Muscle of arm (tissue), 12 donors: ENCODE data around the gene FAM111A. TPM values are rescaled to one million over a fixed set of nuclear protein-coding genes. Genes with fewer than 3 reads are reported as not detected.

ENCODE experiments used
- DNase-seq: peaks from one replicate; pipeline ENCODE4 v3.0.0-alpha.2; 2013
- polyA plus RNA-seq, 12 donors: library from polyadenylated mRNA; unstranded; fragments of 120-200 nt; gene quantifications; one replicate each; pipeline ENCODE4 v1.2.1, GENCODE V29; 2013; ENCODE audit not compliant: insufficient read length in 12 of 12

The FAM111A gene
- polyA plus RNA-seq, 12 donors = 17.1 to 91.4 (median 28.6) TPM; not detected in 1

DNA sequence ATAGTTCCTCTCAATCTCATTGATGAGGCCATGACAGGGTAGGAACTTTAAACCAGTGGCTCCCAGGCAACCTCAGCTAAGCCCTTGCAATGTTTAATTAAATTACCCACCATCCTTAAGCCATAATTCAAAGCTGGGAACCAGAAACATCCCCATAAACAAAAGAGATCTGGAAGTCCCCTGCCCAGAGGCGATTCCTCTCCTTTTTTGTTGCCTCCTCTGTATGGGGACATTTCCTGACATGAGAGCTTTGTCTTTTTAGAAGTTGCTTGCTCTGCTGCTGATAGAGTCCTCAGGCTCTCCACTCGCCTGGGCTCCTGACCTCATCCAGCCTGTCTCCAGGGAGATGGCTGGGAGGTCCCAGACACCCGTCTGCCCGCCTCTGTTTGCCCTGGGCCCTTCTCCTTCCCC lies 32.4 kb downstream of the FAM111A start:
- DNase-seq = no peak

DNA sequence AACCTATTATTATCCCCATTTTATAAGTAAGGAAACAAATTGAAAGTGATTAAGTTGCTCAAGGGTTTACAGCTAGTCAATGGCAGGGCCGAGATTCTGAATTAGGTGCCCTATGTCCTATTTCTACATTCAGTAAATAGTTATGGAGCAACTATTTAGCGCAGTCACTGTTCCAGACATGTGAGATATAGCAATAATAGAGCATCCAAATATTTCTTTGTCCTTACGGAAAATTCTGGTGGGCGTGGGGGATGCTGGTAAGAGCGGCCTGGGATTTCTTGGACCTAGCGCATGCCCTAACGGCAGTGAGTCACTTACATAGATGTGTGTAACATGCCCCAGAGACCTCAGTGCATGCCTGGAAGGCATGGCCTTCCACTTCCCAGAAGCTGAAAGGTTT lies 33.7 kb downstream of the FAM111A start:
- no peak for DNase-seq

DNA sequence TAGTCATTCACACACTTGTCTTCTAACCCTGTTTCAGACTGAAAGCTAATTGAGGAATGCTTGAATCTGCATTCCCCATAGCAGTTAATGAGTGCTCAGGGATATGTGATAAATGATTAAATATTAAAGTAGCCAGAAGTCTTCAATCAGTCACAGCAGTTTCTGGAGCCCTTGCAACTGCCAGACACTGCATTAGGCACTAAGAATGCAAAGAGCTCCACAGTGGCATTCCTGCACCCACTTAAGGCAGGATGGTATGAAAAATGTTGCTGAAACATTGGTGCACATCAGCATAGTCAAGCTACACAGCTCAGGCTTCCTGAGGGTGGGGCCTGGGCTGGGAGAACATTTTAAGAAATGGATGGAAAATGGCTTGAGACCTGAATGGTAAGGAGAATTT lies 35.7 kb downstream of the FAM111A start:
- no peak for DNase-seq

DNA sequence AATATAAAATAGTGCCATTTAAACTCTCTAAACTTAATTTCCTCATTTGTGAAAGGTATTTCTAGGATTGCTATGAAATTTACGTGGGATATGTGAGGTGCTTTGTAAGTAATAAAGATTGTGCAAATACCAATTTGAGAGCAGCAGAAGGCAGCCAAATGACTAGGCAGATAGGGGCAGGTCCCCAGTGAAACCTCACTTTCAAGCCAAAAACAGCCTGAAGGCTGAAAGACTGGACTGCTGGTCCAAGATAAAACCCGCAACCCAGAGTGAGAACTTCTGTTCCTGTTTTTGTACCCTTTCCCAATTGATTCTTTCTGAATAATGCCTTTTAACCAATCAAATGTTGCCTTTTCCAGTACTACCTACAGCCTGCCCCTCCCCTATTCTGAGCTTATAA lies 36.5 kb downstream of the FAM111A start:
- DNase-seq = no peak

DNA sequence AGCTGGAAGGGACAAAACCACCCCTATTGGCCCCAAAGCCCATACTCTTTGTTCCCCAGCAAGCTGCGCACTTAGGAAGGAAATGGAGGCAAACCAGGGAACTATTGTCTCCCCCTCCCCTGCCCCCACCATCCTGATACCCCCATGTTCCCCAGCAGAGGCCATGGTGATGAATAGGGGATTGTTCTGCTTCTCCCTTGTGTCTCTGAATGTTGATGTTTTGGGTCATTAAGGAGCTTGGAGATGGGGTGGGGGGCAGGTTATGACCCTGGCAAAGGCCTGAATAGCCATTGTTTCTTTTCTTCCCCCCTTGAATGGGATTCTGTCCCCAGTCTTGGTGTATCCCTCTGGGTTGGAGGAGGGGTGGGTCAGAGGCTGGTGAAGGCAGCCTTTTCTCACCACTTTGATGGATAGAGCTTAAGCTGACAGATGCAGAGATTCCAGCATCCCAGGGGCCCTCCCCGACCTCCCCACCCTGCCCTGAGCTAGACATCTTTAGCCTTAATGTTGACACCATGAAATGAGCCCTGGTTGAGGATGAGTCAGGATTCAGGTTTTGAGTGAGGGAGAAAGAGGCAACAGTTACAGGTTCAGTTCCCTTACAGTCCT lies 37.6 kb downstream of the FAM111A start:
- DNase-seq = no peak

DNA sequence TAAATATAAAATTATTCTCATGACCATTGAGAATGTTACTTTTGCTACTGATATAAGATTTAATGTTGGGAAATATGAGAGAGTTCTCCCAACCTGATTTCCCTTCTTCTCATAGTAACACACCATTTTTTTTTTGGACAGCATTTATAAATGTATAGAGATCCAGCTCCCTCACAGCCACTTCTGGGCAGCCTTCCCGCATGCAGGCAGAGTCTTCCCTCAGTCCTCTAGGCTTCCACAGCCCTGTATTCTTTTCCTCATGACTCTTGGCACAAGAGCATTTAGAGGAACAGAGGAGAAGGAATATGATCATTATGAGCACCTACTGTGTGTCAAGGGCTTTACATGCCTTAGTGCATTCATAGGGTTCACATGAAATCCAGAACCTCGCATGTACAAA lies 38.3 kb downstream of the FAM111A start:
- DNase-seq = no peak

DNA sequence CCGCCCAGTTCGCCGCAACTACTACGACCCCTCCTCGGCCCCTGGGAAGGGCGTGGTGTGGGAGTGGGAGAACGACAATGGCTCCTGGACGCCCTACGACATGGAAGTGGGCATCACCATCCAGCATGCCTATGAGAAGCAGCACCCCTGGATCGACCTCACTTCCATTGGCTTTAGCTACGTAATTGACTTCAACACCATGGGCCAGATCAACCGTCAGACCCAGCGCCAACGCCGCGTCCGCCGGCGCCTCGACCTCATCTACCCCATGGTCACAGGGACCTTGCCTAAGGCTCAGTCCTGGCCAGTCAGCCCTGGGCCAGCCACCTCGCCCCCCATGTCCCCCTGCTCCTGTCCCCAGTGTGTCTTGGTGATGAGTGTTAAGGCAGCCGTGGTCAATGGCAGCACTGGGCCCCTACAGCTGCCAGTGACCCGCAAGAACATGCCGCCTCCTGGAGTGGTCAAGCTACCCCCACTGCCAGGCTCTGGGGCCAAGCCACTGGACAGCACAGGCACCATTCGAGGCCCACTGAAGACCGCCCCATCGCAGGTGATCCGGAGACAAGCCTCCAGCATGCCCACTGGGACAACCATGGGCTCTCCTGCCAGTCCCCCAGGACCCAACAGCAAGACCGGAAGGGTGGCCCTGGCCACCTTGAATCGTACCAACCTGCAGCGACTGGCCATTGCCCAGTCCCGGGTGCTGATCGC lies 39.2 kb downstream of the FAM111A start:
- no peak for DNase-seq

DNA sequence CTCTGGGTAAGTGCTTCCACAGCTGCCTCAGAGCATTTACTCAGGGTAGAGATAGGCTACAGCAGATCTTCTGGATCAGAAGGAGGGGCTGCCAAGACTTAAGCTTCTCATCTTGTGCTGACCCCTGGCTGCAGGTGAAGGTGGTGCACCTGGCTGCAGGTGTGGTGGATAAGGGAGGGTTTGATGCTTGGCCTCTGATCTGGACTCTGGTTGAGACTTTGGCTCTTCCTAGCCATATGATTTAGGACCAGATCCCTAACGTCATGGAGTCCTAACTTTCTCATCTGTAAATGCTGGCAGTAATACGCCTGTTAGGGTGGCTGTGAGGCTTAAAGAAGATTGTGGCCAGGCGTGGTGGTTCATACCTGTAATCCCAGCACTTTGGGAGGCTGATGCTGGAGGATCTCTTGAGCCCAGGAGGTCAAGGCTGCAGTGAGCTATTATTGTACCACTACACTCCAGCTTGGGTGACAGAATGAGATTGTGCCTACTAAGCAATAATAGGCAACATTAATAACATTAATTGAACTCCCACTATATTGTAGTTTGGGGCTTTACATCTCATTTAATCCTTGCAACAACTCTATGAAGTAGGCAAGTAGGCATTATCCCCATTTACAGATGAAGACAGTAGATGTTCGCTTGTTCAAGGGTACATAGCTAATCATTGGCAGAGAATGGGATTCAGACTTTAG lies 39.9 kb downstream of the FAM111A start:
- no peak for DNase-seq

DNA sequence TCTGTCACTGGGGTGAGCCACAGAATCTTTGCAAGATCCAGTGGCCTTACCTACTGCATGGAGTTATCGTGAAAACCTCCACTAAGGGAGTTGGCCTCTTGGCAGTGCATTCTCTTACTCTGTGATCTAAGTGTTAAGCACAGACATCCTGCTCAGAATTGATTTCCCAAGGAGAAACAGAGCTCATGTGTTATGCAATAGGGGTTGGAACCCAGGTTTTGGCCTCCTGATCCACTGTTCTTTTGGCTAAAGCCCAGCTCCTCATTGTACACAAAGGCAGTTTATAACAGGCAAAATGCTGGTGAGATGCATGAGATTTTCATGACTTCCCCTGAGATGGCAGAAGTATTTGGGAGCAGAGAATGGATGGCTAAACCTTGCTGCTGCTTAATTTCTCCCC lies 41.1 kb downstream of the FAM111A start:
- no peak for DNase-seq

DNA sequence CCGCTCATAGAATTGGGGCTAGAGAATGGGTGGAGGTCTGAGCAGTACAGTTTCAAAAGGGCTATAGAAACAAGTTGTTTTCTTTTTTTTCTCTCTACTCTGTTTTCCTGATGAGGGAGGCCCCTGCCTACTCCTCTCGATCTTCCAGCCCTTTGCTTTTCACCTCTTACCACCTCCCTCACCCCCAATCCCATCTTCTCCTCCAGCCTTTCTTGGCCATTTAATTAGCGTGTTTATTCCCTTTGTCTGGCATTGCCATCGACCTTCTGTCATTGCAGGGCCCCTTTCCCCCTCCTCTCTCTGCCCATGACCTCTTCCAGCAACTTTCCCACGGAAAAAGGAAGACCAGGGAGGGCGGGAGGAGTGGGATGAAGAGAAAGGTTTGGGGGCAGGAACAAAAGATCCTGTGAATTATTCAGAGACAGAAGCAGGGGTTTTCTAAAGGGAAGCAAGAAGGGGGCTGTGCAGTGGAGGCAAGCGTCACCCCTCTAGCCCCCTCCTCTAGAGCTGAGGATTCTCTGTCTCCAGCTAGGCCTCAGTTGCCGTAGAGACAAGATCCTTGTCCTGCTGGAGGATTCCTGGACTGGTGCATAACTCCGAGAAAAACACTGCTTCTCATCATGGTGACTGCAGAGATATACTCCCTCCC lies 42.2 kb downstream of the FAM111A start:
- DNase-seq = no peak

DNA sequence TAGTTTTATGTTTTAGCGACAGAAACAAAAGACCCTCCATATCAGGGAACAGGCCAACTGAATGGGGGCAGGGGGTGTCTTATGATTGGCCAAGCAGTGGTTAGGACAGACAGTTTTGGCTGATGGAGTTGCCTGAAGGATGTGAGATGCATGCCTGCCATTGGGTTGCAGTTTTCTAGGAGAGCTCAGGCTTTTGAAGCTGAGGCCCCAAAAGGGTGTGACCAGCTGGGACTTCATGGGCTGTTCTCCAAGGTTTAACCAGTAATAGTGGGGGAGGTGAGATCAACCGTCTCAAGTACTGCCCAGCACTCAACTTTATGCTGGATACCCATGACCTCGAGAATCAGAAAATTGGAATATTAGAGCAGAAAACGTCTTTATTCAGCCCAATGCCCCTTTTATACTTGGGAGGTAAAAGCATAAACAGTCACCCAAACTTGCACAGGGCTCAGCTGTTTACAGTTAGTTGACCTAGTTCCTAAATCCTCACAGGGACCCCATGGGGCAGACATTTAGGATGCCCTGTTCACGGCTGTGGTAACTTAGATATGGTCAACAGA lies 42.8 kb downstream of the FAM111A start:
- no peak for DNase-seq

DNA sequence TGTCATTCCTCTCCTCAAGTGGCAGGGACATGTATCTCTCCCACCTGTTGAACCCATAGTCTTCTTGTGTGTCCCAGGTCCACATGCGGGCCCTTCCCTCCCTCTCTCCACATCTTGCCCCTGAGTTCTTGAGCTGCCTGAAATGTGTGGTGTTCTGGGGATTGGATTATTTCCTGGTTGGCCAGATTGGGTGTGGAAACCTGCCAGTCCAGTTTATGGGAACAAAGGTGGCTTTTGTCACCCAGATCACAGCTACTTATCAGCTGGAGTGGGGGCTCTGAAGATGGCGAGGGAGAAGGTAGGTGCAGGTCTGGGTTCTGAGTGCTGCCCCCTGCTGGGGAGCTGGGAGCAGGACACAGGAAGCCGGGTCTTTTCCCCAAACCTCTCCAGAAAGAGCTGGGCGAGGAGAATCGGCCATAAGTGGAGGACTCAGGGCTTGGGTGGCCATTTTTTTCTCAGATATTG lies 43.5 kb downstream of the FAM111A start:
- no peak for DNase-seq

DNA sequence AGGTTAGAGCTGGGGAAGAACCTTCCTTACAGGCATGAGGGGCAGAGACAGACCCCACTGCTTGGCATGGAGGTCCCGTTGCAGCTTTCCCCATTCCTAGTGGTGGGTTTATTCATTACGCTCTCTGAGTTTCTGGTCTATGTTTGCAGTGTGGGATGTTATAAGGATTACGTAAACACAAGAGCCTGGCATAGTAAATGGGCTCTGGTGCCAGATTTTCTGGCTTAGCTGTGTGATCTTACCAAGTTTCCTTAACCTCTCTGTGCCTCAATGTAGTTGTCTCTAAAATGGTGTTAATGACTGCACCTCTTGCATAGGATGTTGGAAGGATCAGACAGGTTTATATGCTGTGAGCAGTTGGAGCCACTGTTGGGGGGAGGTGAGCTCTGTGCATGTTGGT lies 44.4 kb downstream of the FAM111A start:
- DNase-seq = no peak

DNA sequence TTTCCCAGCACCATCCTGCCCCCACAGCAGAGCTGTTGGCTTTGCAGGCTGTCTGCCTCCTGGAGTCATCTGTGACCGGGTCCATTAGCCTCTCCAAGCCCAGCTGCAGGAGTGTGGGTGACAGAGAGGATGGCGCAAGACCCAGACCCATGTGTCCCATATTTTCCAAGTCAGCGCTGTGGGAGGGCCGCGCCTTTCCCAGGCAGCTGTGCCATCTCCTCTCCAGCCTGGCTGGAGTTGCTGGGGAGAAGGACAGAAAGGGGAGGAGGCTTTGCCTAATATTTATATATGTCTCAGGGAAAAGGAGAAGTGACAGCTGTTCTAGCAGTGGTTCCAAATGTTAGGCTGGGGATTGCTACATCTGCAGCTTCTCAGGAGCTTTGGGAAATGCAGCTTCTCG lies 44.9 kb downstream of the FAM111A start:
- no peak for DNase-seq

DNA sequence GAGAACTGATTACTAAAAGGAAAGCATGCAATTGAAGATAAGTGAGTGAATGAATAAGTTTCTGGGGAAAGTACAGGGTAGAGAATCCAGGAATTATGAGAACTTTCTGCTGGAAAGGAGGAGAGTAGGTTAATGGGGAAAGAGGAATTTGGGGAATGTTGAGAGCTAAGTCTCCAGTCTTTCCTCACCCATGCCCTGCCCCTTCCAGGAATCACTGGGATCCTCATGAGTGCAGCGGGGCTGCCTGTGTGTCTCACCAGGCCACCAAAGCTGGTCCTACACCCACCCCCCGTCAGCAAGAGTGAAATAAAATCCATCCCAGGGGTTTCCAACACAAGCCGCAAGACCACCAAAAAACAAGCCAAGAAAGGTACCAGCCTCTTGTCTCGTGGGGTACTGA lies 46.3 kb downstream of the FAM111A start:
- DNase-seq = no peak

DNA sequence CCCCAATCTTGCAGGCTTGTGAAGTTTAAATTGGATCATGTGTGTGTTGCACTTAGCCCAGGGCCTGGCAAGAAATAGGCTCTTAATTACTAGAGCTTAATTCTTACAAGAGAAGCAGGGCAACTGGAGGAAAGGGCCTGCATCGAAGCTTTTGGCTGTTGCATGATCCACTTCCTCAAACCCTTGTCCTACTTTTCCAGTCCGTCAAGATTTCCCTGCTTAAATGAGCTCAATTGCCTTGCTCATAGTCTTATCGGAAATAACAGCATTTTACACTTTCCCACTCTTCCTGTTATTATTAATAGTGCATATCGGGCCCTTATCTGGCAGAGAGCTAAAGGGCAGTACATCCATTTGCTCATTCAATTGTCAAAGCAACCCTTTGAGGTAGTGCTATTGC lies 47.3 kb downstream of the FAM111A start:
- DNase-seq = no peak

DNA sequence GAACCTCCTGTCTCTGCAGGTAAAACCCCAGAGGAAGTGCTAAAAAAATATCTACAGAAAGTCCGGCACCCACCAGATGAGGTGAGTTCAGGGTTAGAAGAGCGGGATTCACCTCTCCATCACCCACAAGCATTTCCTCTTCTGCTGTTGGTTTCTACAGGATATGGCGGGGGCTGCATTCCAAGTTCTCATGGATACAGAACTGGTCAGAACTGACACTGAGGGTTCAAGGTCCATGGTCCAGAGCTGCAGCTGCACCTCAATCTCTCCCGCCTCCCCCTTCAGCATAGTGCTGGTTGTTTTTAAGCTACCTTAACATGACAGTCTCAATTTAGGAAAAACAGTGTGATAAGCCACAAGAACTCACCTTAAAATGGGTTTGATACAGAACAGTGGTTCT lies 48.4 kb downstream of the FAM111A start:
- no peak for DNase-seq

DNA sequence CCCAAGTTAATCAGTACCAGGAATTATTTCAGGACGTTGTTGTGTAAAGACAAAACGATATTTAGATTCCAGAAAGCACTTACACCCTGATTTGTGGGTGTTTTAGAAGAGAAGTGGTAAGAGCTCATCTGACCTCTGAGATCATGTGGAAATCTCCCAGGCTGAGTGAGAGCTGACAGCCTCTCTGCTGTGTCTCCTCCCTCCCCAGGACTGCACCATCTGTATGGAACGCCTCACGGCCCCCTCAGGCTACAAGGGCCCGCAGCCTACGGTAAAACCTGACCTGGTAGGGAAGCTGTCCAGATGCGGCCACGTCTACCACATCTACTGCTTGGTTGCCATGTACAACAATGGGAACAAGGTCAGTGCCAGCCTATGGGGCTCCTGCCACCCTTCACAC lies 49.2 kb downstream of the FAM111A start:
- no peak for DNase-seq

DNA sequence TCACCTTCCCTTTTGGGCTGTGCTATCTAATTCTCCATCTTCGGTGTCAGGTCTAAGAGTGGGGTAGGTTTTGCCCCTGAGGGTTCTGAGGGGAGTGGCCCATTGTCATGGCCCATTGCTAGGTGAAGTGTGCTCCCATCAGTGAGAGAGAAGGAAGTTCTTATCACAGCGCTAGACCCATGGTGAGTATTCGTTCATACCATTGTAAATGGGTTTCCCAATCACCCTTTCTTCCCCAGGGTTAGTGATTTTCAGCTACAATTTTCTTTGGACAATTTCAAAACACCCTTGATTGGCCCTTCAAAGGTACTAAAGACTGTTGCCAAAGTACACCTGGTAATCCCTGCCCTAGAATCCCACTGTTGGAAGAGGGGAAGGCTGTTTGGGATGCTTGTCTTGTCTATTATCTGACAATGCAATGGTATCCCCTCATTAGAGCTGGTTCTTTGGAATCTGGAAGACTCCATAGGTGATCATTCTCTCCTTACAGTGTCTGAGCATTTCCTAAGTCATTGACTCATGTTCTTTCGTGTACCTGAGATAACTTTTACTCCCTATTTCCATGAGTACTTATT lies 49.9 kb downstream of the FAM111A start:
- no peak for DNase-seq

DNA sequence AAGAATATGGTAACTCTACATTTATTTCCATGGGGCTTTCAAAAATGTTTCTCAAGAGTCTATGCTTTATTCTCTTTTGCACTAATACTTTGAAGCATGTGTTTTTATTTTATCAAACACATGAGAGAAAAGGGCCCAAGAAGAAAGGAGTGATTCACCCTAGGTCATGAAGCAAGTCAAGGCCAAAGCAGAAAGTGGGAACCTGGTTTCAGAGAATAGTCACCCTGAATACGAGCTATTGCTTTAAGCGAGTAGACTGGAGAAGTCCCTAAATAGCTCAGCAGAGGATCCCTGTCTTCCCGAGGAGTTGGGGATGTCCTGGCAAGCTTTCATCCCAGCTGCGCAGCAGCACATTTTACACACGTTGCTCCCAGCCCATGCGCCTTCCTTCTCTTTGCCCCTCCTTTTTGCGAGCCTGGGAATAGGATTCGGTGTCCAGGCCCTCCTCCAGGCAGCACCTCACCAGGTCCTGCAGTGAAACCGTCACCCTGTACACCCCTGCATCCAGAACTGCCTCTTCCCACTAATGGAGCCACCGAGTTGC lies 51.0 kb downstream of the FAM111A start:
- no peak for DNase-seq

DNA sequence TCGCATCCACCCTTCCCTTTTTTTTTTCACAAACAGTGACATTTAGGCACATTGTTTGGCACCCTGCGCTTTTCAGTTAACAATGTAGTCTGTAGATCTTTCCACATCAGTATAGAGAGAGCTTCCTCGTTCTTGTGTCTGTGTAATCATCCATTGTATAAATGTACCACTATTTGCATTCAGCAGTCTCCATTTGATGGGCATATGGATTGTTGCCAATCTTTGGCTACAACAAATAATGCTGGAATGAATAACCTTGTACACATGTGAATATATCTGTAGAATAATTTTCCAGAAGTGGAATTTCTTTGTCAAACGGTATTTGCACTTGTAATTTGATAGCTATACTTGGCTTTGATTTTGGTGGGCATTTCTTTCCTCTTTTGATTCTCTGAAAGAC lies 52.9 kb downstream of the FAM111A start:
- DNase-seq = no peak

DNA sequence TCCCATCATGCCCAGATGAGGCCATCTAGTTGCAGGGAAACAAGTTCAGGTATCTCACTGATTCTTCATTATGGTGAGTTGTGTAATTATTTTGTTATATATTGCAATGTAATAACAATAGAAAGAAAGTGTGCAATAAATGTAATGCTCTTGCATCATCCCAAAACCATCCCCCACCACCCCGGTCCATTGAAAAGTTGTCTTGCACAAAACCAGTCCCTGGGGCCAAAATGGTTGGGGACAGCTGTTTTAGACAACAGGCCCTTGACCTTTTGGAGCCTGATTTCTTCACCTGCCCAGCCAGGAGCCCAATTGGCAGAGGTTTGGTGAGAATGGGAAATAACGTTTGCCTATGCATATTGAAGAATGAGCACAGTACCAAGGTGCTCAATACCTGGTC lies 54.1 kb downstream of the FAM111A start:
- no peak for DNase-seq
